ENCODE measurements around the gene HOXA5. TPM values are rescaled to one million over a fixed set of nuclear protein-coding genes. Genes with fewer than 3 reads are reported as not detected.

HOXA5 gene
- total RNA-seq, 3 donors from 2014 or later = 16.1 to 26.6 (median 23.8) TPM

- Histone ChIP-seq H3K36me3 (ENCODE audit: low read depth) (no peaks in the 10 kb centered on the region), H3K9me3 (no peaks in the 10 kb centered on the region), H3K4me3 (no peak overlapping the region), H3K4me1 (ENCODE audit: low read depth) (peaks cover 55% of the 10 kb centered on the region)
- ATAC-seq = no peak
- TF ChIP-seq CTCF (IDR thresholded peaks at IDR 0.05) = no peak
- DNase-seq = peak in 2 of 3 donors; percentile 33
- intact Hi-C loops (cut with DNase I, micrococcal nuclease) = no loop called here
These were observed 43.4 kb upstream of the HOXA5 start for GRCh38 chr7:27186668-27187474.

GRCh38 chr7:27185854-27186667 lies 42.6 kb upstream of the HOXA5 start:
- Histone ChIP-seq H3K9me3 (no peaks in the 10 kb centered on the region), H3K36me3 (ENCODE audit: low read depth) (no peaks in the 10 kb centered on the region), H3K4me3 (peak overlapping the region; percentile 26), H3K4me1 (ENCODE audit: low read depth) (peaks cover 49% of the 10 kb centered on the region)
- intact Hi-C loops (cut with DNase I, micrococcal nuclease) = no loop called here
- ATAC-seq (peak; percentile 0), DNase-seq (peak in 2 of 3 donors; percentile 54 to 56)
- no peak for TF ChIP-seq CTCF (IDR thresholded peaks at IDR 0.05)

GRCh38 chr7:27185013-27185853 lies 41.8 kb upstream of the HOXA5 start, which contains the start of gene HOXA11:
Gene HOXA11 (minus strand): TSS chr7:27185232. CDS start chr7:27185144, 88 bp downstream.
- H3K36me3 ChIP-seq (ENCODE audit: low read depth) = no peaks in the 10 kb centered on the region
- peak; percentile 69 to 89 (median 78) for DNase-seq
- intact Hi-C loops (cut with DNase I, micrococcal nuclease) = no loop called here
- peak within 1 kb of the TSS; percentile 50 for H3K4me3 ChIP-seq
- no peaks in the 10 kb centered on the region for H3K9me3 ChIP-seq
- TF ChIP-seq CTCF (IDR thresholded peaks at IDR 0.05) = no peak
- H3K4me1 ChIP-seq (ENCODE audit: low read depth) = peaks cover 45% of the 10 kb centered on the region
- peak; percentile 63 for ATAC-seq

- no peaks in the 10 kb centered on the region for H3K9me3 ChIP-seq
- ATAC-seq = peak; percentile 28
- H3K4me1 ChIP-seq (ENCODE audit: low read depth) = peaks cover 40% of the 10 kb centered on the region
- H3K36me3 ChIP-seq (ENCODE audit: low read depth) = no peaks in the 10 kb centered on the region
- intact Hi-C loops (cut with DNase I, micrococcal nuclease) = no loop called here
- no peak for TF ChIP-seq CTCF (IDR thresholded peaks at IDR 0.05)
- peak; percentile 73 to 81 (median 76) for DNase-seq
- peak overlapping the region; percentile 50 for H3K4me3 ChIP-seq
These were observed 41.0 kb upstream of the HOXA5 start for GRCh38 chr7:27184337-27185012.
